ENCODE measurements around the gene CMKLR1. TPM values are rescaled to one million over a fixed set of nuclear protein-coding genes. Genes with fewer than 3 reads are reported as not detected.

Gene CMKLR1
- total RNA-seq, 1 donor from 2014 or later: 6.4 TPM

DNA sequence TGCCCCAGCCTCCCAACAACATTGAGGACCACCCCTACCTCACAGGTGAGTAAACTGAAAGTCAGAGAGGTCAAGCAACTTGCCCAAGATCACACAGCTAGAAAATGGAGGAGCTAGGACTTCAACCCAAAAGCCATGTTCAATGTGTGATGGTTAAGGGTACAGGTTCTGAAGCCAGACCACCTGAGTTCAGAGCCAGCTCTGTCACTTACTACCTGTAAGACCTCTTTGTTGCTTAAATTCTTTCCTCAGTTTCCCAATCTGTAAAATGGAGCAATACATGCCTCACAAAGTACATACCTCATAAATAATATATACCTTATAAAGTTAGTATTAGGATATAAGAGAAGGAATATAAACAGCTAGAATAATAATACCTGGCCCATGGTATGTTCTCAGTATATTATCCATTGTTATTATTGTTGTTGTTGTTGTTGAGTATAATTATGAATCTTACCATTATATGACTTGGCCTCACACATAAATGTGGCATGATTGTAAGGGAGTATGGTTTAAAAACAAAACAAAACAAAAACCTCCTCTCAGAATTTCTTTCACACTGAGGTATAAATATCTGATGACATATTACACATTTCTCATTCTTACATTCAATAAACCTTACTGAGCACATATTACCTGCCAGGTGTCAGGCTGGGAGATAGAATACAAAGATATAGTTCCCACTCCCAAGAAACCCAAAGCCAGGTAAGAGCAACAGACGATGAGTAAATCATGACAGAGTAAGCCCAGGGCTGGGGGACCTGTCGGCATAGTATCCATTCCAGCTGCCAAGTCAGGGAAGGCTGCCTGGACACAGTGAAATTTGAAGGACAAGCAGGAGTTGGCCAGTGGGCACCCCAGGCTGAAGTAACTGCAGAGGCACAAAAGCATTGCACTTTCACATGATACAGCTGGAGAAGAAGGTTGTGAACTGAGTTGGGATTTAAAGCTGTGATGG is 19.6 kb downstream of the CMKLR1 start:
- intact Hi-C loops (cut with micrococcal nuclease): no loop called here
- DNase-seq: no peak
- ATAC-seq: no peak

DNA sequence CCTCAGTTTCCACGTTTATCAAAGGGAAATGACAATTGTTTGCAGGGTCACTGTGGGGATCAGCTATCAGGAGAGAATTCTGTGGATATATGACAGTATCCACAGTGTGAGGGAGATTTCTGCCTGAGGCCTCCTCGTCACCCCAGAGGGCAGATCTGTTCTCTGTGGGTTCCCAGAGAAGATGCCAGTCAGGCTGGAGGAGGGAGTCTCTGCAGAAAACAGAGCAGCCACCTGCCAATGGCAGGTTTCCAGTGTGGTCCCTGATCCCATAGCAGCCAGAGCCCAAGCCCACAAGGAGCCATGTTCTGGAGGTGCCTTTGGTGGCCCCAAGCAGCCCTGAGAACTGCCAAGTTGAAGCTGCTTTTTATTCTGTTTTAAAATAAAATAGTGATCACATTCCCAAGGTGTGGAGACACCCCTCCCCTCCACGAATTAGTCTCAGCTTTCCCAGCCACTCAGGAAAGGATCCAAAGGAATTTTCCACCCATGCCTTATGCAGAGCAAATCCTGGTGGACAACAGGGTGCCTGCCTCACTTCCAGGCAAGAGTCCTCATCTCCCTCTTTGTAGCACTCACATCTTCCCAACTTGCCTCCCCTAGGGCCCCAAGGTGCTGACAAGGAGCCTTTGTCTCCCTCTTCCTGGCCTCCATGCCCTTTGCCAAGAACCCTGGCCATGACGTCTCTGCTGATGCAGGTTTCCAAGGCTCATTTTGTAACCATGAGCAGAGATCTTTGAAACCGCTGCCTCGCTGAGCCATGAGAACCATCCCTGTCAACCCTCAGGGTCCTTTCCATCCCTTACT is 20.4 kb downstream of the CMKLR1 start:
- DNase-seq (peak; percentile 49), ATAC-seq (no peak)
- intact Hi-C loops (cut with micrococcal nuclease): no loop called here

DNA sequence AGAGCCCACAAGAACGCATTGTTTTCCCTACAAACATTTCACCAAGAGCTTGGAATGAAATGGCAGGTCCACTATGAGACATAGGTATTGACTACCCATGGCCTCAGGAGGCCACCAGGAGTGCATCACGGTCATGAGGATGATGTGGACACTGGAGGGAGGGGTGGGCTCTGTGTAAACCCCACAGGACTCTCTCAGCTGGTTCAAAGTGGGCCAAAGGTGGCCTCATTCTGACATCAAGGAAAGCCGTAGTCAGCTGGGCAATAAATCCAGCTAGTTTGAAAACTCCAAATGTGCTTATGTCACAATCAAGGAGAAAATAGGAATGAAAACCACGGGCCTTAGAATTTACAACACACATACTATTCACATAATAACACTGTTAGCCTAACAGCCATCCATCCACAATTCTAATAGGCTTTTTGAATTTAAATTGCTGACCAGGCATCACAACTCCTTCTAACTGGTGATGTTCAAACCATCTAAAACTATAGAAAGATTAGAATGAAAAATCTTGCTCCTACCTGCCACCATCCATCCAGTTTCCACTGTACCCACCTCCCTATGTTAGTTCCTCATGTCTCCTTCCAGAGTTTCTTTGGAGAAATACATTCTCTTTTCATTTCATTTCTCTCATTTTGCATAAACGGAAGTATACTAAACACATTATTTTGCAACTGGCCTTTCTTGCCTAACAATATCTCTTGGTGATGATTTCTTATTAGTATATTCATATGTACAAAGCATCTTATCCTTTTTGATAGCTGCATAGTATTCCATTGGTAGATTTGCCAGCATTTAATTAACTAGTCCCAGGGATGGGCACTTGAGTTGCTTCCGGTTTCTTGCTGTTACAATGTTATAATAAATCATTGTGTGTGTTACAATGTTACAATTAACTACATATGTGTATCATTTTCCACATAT is 21.5 kb downstream of the CMKLR1 start:
- ATAC-seq (no peak), DNase-seq (no peak)
- intact Hi-C loops (cut with micrococcal nuclease): no loop called here

DNA sequence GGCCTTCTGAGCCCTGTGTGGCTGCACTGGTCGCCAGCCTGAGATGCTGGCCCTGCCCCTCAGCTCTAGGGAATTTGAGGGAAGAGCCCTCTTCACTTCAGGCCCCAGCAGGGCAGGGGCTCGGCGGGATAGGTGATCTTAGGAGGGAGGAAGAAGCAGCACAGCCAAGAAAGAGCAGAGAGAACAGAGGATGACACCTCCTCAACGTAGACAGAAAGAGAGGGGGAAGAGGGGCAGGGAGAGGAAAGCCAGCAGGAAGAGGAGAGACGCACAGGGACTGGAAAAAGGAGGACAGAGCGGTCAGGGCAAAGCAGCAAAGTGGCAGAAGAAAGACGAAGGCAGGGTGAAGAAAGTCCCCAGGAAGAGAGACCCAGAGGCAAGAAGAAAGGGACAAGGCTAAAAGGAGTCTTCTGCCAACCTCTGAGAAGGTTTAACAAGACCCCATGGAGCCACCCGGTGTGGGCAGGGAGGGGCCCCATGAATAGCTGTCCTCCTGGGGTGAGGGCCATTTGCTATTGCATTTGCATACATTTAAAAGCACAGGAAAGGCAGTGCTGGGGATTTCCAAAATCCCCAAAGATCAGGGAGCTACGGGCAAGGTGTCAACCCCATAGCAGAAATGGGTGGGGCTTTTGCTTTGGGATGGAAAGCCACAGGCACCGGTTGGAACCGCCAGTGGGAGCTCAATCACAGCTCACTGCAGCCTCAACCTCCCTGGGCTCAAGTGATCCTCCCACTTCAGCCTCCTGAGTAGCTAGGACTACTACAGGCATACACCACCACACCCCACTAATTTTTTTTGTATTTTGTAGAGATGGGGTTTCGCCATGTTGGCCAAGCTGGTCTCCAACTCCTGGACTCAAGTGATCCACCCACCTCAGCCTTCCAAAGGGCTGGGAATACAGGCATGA is 22.7 kb downstream of the CMKLR1 start:
- DNase-seq (no peak), ATAC-seq (no peak)
- intact Hi-C loops (cut with micrococcal nuclease): no loop called here

DNA sequence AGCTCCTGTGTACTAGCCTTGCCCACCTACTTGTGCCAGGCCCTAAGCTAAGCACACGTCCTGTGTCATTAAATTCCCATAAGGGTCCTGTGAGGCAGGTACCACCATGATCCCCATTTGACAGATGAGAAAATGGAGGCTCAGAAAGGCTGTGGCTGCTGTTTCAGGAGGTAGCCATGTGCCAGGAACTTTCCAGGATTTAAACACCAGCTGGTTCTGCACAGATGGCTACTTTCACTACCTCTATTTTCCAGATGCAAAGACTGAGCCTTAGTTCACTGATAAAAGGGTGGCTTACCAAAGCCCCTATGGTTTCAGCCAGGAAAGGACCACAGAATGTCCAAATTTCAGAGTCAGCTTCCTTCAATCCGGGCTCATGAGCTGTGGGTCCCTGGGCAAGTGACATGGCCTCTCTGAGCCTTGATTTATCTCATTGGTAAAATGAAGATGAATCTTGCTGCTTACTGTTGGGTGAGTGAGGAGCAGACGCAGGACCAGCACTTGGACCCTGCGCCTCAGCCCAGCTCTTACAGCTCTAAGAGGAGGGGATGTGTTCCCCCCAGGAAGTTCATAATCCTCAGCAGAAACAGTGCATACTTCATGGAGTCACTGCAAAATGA is 23.5 kb downstream of the CMKLR1 start:
- intact Hi-C loops (cut with micrococcal nuclease): no loop called here
- no peak for ATAC-seq
- no peak for DNase-seq

DNA sequence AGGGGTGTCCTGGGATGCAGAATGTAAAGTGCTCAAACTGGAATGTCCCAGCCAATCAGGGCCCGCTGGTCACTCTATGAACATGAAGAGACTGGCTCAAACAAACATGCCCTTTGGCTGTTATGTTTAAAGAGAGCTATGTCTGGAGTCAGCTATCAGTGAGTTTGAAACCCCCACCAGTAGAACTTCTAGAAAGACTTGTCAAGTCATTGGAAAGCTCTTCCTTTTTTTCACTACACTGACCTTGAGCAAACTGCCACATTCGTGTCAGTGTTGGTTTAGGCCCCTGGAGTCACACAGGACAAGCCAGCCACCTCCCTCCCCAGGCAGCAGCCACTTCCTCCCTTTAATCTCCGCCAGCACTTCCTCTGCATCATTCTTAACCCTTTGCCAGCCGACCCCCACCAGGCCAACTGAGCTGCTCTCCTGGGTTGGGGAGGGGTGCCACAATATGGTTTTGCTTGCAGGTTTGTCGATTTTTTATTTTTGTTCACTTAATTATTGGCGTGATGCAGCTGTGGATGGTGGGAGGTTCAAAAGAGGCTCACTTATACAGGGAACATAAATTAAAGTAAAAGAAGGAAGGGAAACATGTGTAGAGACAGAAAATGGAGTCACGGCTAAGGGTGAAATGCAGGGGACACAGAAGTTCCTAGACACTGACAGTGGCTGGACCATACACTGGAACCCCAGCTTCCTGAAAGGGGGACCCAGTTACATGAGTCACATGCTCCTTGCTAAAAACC is 25.3 kb downstream of the CMKLR1 start:
- DNase-seq: peak; percentile 50
- intact Hi-C loops (cut with micrococcal nuclease): no loop called here
- peak; percentile 60 for ATAC-seq

DNA sequence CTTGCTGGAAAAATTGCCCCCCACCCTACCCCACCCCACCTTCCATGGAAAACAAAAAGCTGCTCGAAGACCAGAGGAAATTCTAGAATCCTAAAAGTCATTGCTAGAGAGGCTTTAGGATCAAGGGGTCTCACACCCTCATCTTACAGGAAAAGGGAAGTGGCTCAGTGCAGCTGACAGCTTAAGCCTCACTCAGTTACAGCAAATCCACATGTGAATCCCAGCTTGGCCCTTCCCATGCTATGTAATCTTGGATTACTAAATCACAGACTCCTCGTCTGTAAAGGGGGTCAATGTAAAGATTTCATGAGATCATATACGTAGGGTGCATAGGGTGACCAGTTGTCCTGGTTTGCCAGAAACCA is 25.9 kb downstream of the CMKLR1 start:
- DNase-seq (no peak), ATAC-seq (peak; percentile 28)
- intact Hi-C loops (cut with micrococcal nuclease): no loop called here

DNA sequence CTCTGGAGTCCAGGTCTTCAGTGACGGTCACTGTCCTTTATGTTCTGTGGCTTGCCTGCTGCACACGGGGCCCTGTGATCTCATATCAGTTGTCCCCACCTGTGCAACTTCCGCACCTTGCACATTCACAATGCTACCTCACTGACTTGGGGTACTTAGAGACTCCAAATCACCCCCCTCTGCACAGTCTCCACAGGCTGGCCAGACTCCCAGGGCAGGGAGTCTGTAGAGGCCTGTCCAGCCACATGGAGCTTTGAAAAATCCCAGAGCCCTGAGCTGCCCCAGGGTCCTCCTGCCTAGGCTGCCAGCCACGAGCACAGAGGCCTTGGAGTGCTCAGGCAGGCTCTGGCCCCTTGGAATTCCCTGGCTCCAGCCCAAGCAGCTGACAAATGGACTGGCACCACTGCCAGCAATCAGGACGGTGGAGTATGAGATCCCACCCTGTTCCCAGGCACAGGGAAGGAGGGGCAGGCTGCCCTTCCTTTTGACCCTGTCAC is 26.4 kb downstream of the CMKLR1 start:
- DNase-seq (peak; percentile 81), ATAC-seq (peak; percentile 84)
- intact Hi-C loops (cut with micrococcal nuclease): no loop called here

DNA sequence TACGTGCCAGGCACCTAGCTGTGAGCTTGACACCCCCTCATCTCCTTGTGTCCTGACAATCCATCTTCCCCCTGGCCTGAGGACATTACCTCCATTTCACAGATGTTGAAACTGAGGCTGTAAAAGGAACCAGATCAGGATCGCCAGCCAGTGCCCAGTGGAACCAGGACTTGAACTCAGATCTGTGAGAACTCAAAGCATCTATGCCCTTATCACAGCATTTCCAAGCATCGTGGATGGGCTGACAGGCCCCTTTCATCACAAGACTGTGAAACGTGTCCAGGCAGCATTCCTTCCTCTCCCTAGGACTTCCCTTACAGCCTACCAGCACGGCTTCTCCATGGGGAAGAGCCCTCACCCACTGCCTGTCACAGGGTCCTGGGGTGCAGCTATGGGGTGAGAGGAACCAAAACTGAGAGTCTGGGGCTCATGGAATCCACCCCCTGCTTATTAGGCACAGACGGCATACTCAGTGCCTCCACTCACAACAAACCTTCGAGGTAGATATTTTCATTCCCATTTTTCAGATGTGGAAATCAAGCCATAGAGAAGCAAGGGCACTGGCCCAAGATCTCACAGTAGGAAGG is 26.9 kb downstream of the CMKLR1 start:
- no peak for DNase-seq
- intact Hi-C loops (cut with micrococcal nuclease): no loop called here
- peak; percentile 6 for ATAC-seq

DNA sequence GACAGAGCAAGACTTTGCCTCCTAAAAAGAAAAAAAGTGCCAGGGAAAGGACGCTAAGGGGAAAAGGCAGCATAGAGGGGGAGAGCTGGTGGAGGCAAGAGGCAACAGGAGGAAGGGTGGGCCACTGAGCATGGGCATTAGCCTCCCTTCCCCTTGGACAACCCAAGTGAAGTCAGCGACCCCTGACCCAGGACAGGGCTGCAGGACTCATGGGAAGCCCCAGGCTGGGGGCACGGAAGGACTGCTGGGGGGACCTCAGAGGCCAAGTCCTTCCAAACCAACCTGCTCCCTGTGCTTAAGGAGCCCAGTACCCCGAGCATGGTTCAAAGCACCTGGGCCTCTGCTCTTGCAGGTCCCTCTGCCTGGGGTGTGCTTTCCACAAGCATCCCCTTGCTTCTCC is 27.5 kb downstream of the CMKLR1 start:
- intact Hi-C loops (cut with micrococcal nuclease): no loop called here
- no peak for DNase-seq
- ATAC-seq: no peak

DNA sequence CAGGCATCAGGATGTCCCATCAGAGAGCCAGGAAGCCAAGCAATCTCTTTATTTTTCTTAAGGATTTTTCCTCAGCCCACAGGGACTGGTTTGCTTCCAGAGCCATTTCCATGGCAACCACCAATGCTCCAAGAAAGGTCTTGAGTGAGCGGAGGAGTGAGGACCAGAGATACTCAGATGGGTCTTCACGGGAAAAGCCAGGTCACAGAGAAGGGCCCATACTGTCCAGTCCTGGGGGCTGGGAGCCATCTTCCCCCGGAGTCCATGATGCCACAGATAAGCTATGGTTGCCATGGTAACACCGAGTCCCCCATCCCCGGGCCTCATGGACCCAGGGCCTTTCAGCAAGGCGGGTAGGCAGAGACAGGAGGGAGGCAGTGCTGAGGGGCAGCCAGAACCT is 28.6 kb downstream of the CMKLR1 start:
- DNase-seq (no peak), ATAC-seq (no peak)
- intact Hi-C loops (cut with micrococcal nuclease): no loop called here

DNA sequence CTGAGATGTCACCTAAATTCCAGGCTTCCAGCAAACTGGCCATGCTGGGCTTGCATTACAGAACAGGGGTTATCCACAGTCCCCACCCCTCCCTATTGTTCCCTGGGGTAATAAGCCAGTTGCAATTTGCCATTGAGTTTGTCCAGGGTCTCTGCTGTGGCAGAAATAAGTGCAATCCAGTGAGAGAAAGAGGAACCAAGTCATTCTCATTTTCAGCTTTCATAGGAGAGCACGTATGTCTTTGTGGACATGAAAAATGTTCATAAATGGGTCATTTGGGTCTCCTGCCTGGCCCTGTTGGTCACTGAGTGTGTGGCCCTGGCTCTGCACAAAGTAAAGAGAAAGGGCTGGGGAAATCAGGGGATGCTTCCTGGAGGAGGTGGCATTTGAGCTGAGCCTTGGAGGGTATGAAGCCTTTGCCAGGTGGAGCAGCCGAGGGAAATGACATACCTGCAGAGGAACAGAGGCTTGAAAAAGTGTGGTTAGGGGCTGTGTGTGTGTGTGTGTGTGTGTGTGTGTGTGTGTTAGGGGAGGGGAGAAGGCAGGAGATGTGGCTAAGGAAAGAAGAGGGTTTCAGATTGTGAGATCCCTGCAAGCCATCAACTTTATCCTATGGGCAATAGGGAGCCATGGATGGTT is 29.3 kb downstream of the CMKLR1 start:
- DNase-seq (no peak), ATAC-seq (no peak)
- intact Hi-C loops (cut with micrococcal nuclease): no loop called here

DNA sequence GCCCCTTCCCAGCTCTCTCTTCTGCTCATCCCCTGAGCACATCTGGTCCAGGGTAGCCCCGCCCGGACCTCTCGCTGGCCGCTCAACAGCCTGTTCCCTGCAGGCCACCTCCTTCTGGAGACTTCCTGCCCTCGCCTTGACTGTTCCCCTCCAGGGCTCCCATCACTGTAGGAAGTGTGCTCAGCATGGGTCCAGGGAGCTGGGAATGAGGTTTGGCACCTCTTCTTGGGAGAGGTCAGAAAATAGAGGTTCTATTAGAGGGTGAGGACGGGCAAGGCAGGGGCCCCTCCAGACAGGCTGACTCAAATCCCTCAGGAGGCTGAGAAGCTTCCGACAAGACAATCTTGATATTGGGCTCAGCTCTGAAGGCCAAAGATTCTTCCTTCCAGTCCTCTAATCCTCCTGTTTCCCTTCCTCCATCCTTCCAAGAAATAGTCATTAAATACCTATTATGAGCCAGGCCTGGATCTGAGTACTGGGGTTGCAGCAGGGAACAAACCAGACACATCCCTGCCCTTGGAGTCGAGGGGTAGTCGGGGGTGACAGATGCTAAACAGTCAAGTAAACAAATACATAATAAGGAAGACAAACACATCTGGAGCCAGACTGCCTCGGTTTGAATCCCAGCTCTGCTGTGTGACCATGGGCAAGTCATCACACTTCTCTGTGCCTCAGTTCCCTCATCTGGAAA is 30.6 kb downstream of the CMKLR1 start:
- intact Hi-C loops (cut with micrococcal nuclease): no loop called here
- DNase-seq (peak; percentile 43), ATAC-seq (no peak)

DNA sequence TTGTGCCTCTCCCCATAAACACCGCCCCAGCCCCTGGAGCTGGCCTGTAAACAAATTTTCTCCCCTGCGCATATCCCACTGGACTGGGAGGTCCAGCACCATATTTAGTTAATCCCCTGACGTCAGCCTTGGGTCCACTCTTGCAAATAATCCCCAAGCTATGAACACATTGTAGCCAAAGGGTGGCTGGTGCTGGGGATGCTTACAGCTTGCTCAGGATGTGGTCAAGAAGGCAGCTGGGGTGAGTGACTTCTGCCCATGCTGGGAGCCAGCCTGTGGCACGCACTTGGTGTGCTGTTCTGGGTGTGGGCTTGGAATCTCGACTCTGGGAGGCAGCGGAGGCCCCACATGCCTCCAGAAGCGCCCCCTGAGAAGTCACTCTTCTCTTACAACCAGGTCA is 32.1 kb downstream of the CMKLR1 start:
- ATAC-seq (no peak), DNase-seq (no peak)
- intact Hi-C loops (cut with micrococcal nuclease): no loop called here

DNA sequence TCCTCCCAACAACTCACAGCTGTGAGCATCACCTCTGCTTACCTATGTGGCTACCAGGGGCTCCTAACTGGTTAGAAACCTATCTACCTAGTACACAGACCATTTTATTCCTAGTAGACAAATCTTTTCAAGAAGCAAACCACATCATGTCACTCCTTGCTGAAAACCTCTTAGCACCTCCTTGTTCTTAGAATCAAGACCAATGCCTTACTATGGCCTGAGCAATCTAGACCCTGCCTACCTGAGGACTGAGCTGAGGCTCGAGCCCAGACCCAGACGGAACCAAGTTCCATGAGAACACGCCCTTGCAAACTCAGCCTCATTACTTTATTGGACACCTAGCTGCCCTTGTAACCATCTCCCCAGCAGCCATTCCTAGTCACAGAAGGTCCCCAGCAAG is 32.6 kb downstream of the CMKLR1 start:
- no peak for DNase-seq
- intact Hi-C loops (cut with micrococcal nuclease): no loop called here
- no peak for ATAC-seq
